ENCODE measurements around the gene CERS1. TPM values are rescaled to one million over a fixed set of nuclear protein-coding genes. Genes with fewer than 3 reads are reported as not detected.

Gene CERS1
- total and polyA plus RNA-seq, 2 donors (not counting 3 experiments of a cell fraction or from before 2014, with no cell fraction given): 4.0 to 8.5 TPM

DNA sequence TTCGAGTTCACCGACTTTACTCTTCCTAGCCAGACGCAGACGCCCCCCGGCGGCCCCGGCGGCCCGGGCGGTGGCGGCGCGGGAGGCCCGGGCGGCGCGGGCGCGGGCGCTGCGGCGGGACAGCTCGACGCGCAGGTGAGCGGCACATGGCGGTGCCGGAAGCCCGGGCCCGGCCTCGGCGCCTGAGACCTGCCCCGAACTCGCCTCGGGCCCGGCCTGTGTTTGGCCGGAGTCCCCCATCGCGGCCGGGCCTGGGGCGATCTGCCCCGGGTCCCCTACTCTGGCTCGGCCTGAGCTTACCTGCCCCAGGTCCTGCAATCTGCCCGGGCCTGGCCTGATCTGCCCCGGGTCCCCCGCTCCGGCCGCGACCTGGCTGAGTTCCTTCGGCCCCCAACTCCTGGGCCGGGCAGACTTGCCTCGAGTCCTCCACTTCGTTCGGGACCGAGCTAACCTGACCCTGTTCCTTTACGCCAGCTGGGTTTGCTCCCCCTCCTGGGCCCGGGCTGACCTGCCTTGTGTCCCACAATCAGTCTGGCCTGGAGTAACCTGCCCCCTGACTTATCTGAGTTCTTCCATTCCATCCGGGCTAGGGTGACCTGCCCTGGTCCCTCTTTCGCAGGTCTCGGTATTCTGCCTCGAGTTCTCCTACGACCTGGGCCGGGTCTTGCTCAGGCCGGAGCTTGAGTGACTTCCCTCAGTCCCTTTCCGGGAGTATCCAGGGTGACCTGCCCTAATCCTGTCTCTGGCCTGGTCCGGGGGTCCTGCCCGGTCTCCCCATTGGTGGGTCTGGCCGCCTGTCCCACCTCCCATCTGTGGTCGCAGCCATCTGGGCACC is 63.4 kb downstream of the CERS1 start:
- Histone ChIP-seq H2AFZ (ENCODE audit: low read depth, low read length) (no peak overlapping the region), H4K20me1 (replicated peaks; ENCODE audit: control insufficient read depth, extremely low read depth, insufficient read depth, low read length) (peaks cover 3% of the 10 kb centered on the region), H3K27ac (ENCODE audit: insufficient read depth, low read depth, low read length) (peak overlapping the region; percentile 81), H3K4me1 (ENCODE audit: control insufficient read depth, extremely low read depth, insufficient read depth, low read length) (peaks cover 17% of the 10 kb centered on the region), H3K27me3 (ENCODE audit: control insufficient read depth in 2 of 2, insufficient read depth in 2 of 2, low read length in 2 of 2) (peaks cover 0 to 2% of the 10 kb centered on the region in 2 experiments), H3K79me2 (ENCODE audit: control insufficient read depth, insufficient read depth, low read length) (peaks cover 57% of the 10 kb centered on the region), H3K9ac (replicated peaks; ENCODE audit: extremely low read depth, insufficient read depth, low read length) (peak overlapping the region; percentile 92), H3K36me3 (ENCODE audit: control insufficient read depth in 2 of 2, extremely low read depth in 1 of 2, insufficient read depth in 2 of 2, low read length in 2 of 2) (peaks cover 0 to 4% of the 10 kb centered on the region in 2 experiments), H3K4me3 (replicated peaks in 1 of 3; ENCODE audit: insufficient read depth in 1 of 3, low read depth in 1 of 3, low read length in 3 of 3) (peak overlapping the region; percentile 63 to 92 (median 86)), H3K4me2 (ENCODE audit: insufficient read depth, low read length) (peak overlapping the region; percentile 96), H3K9me1 (replicated peaks; ENCODE audit: control insufficient read depth, extremely low read depth, insufficient read depth, low read length) (no peaks in the 10 kb centered on the region), H3K9me3 (replicated peaks; ENCODE audit: control insufficient read depth, insufficient read depth, low read length) (no peaks in the 10 kb centered on the region)
- FAIRE-seq (no peak), DNase-seq (ENCODE audit: low read depth, low spot score) (peak; percentile 40)
- dilution Hi-C loops (cut with MboI; ENCODE audit: extremely low pct_ligation_motif_present, low sequenced_read_pairs): no loop called here
- TF ChIP-seq POLR2AphosphoS5 (IDR thresholded peaks at IDR 0.05; ENCODE audit: insufficient read depth, low read depth, low read length): no peak
- TF ChIP-seq, protein P1, sequence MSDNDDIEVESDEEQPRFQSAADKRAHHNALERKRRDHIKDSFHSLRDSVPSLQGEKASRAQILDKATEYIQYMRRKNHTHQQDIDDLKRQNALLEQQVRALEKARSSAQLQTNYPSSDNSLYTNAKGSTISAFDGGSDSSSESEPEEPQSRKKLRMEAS (IDR thresholded peaks at IDR 0.05; ENCODE audit: insufficient read depth, insufficient read length): no peak
- no peak for TF ChIP-seq POLR2A (IDR thresholded peaks at IDR 0.05; ENCODE audit: low read depth, low read length)
- TF ChIP-seq EZH2 (IDR thresholded peaks at IDR 0.05; ENCODE audit: borderline replicate concordance, low read depth, low read length, severe bottlenecking): no peak
- TF ChIP-seq, protein P2, sequence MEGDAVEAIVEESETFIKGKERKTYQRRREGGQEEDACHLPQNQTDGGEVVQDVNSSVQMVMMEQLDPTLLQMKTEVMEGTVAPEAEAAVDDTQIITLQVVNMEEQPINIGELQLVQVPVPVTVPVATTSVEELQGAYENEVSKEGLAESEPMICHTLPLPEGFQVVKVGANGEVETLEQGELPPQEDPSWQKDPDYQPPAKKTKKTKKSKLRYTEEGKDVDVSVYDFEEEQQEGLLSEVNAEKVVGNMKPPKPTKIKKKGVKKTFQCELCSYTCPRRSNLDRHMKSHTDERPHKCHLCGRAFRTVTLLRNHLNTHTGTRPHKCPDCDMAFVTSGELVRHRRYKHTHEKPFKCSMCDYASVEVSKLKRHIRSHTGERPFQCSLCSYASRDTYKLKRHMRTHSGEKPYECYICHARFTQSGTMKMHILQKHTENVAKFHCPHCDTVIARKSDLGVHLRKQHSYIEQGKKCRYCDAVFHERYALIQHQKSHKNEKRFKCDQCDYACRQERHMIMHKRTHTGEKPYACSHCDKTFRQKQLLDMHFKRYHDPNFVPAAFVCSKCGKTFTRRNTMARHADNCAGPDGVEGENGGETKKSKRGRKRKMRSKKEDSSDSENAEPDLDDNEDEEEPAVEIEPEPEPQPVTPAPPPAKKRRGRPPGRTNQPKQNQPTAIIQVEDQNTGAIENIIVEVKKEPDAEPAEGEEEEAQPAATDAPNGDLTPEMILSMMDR (IDR thresholded peaks at IDR 0.05; ENCODE audit: extremely low read depth in 1 of 2, insufficient read depth in 1 of 2, low read depth in 1 of 2, low read length in 2 of 2): peak in 1 of 2 donors; percentile 43
- ChIA-PET POLR2A (no interaction called here), CTCF (interaction anchor here (1.2 to 5.3 kb wide), 7 partner anchors 12 to 313 kb away, joined by 3 to 79 read pairs (median 4); no protein-coding TSS in a partner anchor)
- intact Hi-C loops (cut with micrococcal nuclease): no loop called here
- TSS peak; percentile 33 for BruUV-seq (replicated peaks)

Data from endothelial cell of umbilical vein (primary cell).